ENCODE results near the gene RHOB.

The RHOB gene

DNA sequence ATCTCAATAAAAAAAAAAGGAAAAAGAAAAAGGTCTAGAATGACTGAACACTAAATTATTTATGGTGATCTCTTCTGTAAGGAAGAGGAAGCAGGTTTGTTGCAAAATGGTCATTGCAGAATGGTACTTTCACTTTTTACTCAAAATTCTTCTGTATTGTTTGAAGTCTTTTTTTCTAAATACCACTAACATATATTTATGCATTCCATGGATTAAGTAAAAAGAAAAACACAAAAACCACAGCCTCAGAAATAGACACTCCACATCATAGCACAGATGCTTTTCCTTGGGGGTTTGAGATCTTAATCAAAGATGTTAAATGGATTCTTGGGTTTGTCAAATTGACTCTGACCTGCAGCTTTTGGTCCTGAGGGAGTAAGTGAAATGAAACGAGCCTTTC is 47.4 kb downstream of the RHOB start:
- DNase-seq (ENCODE audit: low spot score) = no peak

DNA sequence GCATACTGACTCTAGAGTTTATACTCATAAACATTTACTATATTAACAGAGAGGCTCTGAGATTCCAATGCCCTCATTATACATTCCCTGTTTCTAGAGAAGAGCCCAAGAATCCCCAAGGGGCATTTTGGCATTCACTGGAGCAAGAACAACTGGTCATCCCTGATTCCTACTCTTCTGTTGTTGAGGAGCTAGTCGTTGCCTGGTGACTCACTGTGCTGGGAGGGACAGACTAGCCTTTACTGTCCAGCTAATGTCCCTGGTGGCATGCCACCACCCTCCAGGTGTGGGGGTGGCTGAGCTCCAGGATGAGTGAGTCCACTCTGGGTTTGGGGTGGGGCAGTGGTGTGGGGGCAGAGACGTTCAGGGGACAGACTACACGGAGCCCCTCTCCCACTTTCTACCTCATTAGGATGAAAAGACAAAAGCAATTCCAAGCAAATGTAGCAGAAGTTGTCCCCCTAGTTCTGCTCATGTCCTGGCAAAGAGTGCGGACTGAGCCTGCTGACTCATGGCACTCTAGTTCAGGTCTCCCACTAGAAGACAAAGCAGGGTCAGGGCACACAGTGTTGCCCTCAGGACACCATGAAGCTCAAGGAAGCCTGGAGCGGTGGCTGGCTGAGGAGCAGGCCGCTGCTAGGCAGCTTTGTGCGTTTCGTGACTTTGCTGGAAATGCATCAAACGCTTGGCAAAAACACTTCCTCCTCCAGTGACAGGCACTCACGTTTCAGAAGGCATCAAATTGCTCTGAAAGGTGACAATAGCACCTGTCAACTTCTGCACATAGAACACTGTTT is 49.4 kb downstream of the RHOB start:
- DNase-seq (ENCODE audit: low spot score) = peak; percentile 88

GRCh38 chr2:20496942-20497341 is 50.1 kb downstream of the RHOB start:
- no peak for DNase-seq (ENCODE audit: low spot score)
